Liver (tissue), 9 donors: ENCODE measurements around the gene BEST2. TPM values are rescaled to one million over a fixed set of nuclear protein-coding genes. Genes with fewer than 3 reads are reported as not detected.

Experiments used
- DNase-seq: peaks from one replicate; pipeline ENCODE4 v3.0.0-alpha.2; 2017; ENCODE audit warnings: low spot score
- H3K27ac ChIP-seq, 2 donors: one replicate each; pipeline ENCODE4 v1.7.0; 2013; ENCODE audit warnings: inconsistent platforms in 2 of 2, low read length in 2 of 2, control low read depth in 1 of 2, low read depth in 1 of 2, mild to moderate bottlenecking in 1 of 2
- H3K27me3 ChIP-seq, 4 donors: one replicate each; pipeline versions ENCODE4 v1.6.1 to v1.7.0; 2013; ENCODE audit warnings: low read length in 3 of 4, inconsistent platforms in 1 of 4, mild to moderate bottlenecking in 1 of 4, moderate library complexity in 1 of 4; ENCODE audit not compliant: control insufficient read depth in 4 of 4, insufficient read depth in 4 of 4
- H3K36me3 ChIP-seq, 4 donors: one replicate each; pipeline versions ENCODE4 v1.6.1 to v1.7.0; 2013; ENCODE audit warnings: low read length in 3 of 4, mild to moderate bottlenecking in 3 of 4, low read depth in 1 of 4, moderate library complexity in 1 of 4; ENCODE audit not compliant: control insufficient read depth in 4 of 4, insufficient read depth in 3 of 4
- H3K4me1 ChIP-seq, 4 donors: one replicate each; pipeline versions ENCODE4 v1.6.1 to v1.7.0; 2013; ENCODE audit warnings: low read length in 3 of 4, mild to moderate bottlenecking in 3 of 4, moderate library complexity in 1 of 4; ENCODE audit not compliant: control insufficient read depth in 4 of 4, insufficient read depth in 4 of 4
- H3K4me3 ChIP-seq, 3 donors: one replicate each; pipeline versions ENCODE4 v1.6.1 to v1.7.0; 2013; ENCODE audit warnings: low read length in 3 of 3, control low read depth in 1 of 3, low read depth in 1 of 3, mild to moderate bottlenecking in 1 of 3
- H3K9ac ChIP-seq, 2 donors: one replicate each; pipeline ENCODE4 v1.7.0; 2013; ENCODE audit warnings: low read length in 2 of 2, mild to moderate bottlenecking in 2 of 2, moderate library complexity in 2 of 2, control low read depth in 1 of 2, low read depth in 1 of 2
- H3K9me3 ChIP-seq, 4 donors: one replicate each; pipeline versions ENCODE4 v1.6.1 to v1.7.0; 2013; ENCODE audit warnings: low read length in 3 of 4; ENCODE audit not compliant: control insufficient read depth in 4 of 4
- ATF3 ChIP-seq: IDR thresholded peaks from 2 replicates; pipeline ENCODE4 v1.6.1; 2016; ENCODE audit warnings: antibody characterized with exemption
- EGR1 ChIP-seq, 2 donors: IDR thresholded peaks; 2 replicates each; pipeline ENCODE4 v1.6.1; 2016 to 2018; ENCODE audit warnings: antibody characterized with exemption in 2 of 2, low read depth in 2 of 2
- FOXA1 ChIP-seq: IDR thresholded peaks from 2 replicates; pipeline ENCODE4 v1.6.1; 2016; ENCODE audit warnings: antibody characterized with exemption
- FOXA2 ChIP-seq: IDR thresholded peaks from 2 replicates; pipeline ENCODE4 v1.6.1; 2016; ENCODE audit warnings: antibody characterized with exemption
- GABPA ChIP-seq, 2 donors: IDR thresholded peaks in 1 of 2; conservative IDR thresholded peaks in 1 of 2; 2 replicates each; pipeline ENCODE4 v1.6.1; 2016; ENCODE audit warnings: antibody characterized with exemption in 2 of 2, mild to moderate bottlenecking in 1 of 2, moderate library complexity in 1 of 2
- HNF4A ChIP-seq, 2 donors: conservative IDR thresholded peaks; 2 replicates each; pipeline ENCODE4 v1.6.1; 2016; ENCODE audit warnings: antibody characterized with exemption in 2 of 2, mild to moderate bottlenecking in 2 of 2
- HNF4G ChIP-seq: IDR thresholded peaks from 2 replicates; pipeline ENCODE4 v1.6.1; 2016; ENCODE audit warnings: antibody characterized with exemption
- JUND ChIP-seq, 2 donors: IDR thresholded peaks; 2 replicates each; pipeline ENCODE4 v1.6.1; 2016; ENCODE audit warnings: antibody characterized with exemption in 2 of 2
- NR2F2 ChIP-seq: IDR thresholded peaks from 2 replicates; pipeline ENCODE4 v1.6.1; 2016; ENCODE audit warnings: antibody characterized with exemption
- RAD21 ChIP-seq, 2 donors: IDR thresholded peaks; 2 replicates each; pipeline ENCODE4 v1.6.1; 2016; ENCODE audit warnings: antibody characterized with exemption in 2 of 2, mild to moderate bottlenecking in 2 of 2
- RXRA ChIP-seq, 2 donors: IDR thresholded peaks; 2 replicates each; pipeline ENCODE4 v1.6.1; 2017 to 2018; ENCODE audit warnings: antibody characterized with exemption in 2 of 2, mild to moderate bottlenecking in 1 of 2
- SP1 ChIP-seq: IDR thresholded peaks from 2 replicates; pipeline ENCODE4 v1.6.1; 2018; ENCODE audit warnings: antibody characterized with exemption, mild to moderate bottlenecking
- TAF1 ChIP-seq: conservative IDR thresholded peaks from 2 replicates; pipeline ENCODE4 v1.6.1; 2016; ENCODE audit warnings: antibody characterized with exemption, mild to moderate bottlenecking
- YY1 ChIP-seq: IDR thresholded peaks from 2 replicates; pipeline ENCODE4 v1.6.1; 2016; ENCODE audit warnings: antibody characterized with exemption, mild to moderate bottlenecking
- ZBTB33 ChIP-seq: IDR thresholded peaks from 2 replicates; pipeline ENCODE4 v1.6.1; 2016; ENCODE audit warnings: antibody characterized with exemption
- WGBS: extraction: QIAGEN DNeasy Blood & Tissue Kit; methylation state at CpG from one replicate; pipeline ENCODE4 v1.1.7; 2013; 5-methylcytosine and 5-hydroxymethylcytosine counted together
- polyA plus RNA-seq, 2 donors: library from polyadenylated mRNA; stranded (reverse) in 1 of 2; unstranded in 1 of 2; fragments of 200-250 nt in 1 of 2; fragments of >200 nt in 1 of 2; fragmentation: Nextera tagmentation in 1 of 2; extraction: Ambion mirVana in 1 of 2; gene quantifications; one replicate each; pipeline versions ENCODE4 v1.2.1 to v1.2.3, GENCODE V29; 2013 to 2015
- total RNA-seq, 2 donors: library from RNA; depleted of rRNA; stranded (reverse); fragments of >200 nt; gene quantifications; one replicate each; pipeline ENCODE4 v1.2.3, GENCODE V29; 2014
- TF ChIP-seq, protein P1 (sequence below): IDR thresholded peaks from 2 replicates; pipeline ENCODE4 v1.6.1; 2016; ENCODE audit warnings: antibody characterized with exemption, mild to moderate bottlenecking
- TF ChIP-seq, protein P2 (sequence below): IDR thresholded peaks from 2 replicates; pipeline ENCODE4 v1.6.1; 2016; ENCODE audit warnings: antibody characterized with exemption
- donor health status: healthy.
- donor health status: healthy.
- donor health status: healthy.
- donor health status: healthy.
- donor health status: healthy.

Gene BEST2
- total and polyA plus RNA-seq, 4 donors, result not detected

GRCh38 chr19:12778905-12779161 is 27.2 kb downstream of the BEST2 start:
- H3K9me3 ChIP-seq, result no peaks in the 10 kb centered on the region
- H3K4me3 ChIP-seq, result peak overlapping the region in 1 of 3 donors; percentile 1
- no peak for DNase-seq
- TF ChIP-seq YY1, result no peak
- TF ChIP-seq NR2F2, result no peak
- TF ChIP-seq HNF4G, result no peak
- no peak for TF ChIP-seq FOXA1
- no peak for TF ChIP-seq SP1
- TF ChIP-seq RAD21 (IDR thresholded peaks at IDR 0.05), result no peak
- TF ChIP-seq GABPA (IDR thresholded peaks at IDR 0.05 in 1 of 2, conservative IDR thresholded peaks at IDR 0.05 in 1 of 2), result no peak
- no peak for TF ChIP-seq HNF4A (conservative IDR thresholded peaks at IDR 0.05)
- TF ChIP-seq JUND (IDR thresholded peaks at IDR 0.05), result no peak
- no peak for TF ChIP-seq RXRA (IDR thresholded peaks at IDR 0.05)
- TF ChIP-seq, protein P1, sequence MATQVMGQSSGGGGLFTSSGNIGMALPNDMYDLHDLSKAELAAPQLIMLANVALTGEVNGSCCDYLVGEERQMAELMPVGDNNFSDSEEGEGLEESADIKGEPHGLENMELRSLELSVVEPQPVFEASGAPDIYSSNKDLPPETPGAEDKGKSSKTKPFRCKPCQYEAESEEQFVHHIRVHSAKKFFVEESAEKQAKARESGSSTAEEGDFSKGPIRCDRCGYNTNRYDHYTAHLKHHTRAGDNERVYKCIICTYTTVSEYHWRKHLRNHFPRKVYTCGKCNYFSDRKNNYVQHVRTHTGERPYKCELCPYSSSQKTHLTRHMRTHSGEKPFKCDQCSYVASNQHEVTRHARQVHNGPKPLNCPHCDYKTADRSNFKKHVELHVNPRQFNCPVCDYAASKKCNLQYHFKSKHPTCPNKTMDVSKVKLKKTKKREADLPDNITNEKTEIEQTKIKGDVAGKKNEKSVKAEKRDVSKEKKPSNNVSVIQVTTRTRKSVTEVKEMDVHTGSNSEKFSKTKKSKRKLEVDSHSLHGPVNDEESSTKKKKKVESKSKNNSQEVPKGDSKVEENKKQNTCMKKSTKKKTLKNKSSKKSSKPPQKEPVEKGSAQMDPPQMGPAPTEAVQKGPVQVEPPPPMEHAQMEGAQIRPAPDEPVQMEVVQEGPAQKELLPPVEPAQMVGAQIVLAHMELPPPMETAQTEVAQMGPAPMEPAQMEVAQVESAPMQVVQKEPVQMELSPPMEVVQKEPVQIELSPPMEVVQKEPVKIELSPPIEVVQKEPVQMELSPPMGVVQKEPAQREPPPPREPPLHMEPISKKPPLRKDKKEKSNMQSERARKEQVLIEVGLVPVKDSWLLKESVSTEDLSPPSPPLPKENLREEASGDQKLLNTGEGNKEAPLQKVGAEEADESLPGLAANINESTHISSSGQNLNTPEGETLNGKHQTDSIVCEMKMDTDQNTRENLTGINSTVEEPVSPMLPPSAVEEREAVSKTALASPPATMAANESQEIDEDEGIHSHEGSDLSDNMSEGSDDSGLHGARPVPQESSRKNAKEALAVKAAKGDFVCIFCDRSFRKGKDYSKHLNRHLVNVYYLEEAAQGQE, result no peak
- TF ChIP-seq TAF1, result no peak
- TF ChIP-seq FOXA2, result no peak
- no peak for TF ChIP-seq EGR1 (IDR thresholded peaks at IDR 0.05; ENCODE audit: low read depth in 2 of 2)
- no peak for TF ChIP-seq ZBTB33
- no peak for TF ChIP-seq ATF3
- WGBS, result 62% methylated on average over 6 of the region's 6 CpGs
- peaks cover 18 to 41% (median 31%) of the 10 kb centered on the region in 4 donors for H3K4me1 ChIP-seq
- H3K27ac ChIP-seq, result peak overlapping the region; percentile 90 to 93
- H3K9ac ChIP-seq, result peak overlapping the region; percentile 4 to 72
- H3K27me3 ChIP-seq, result no peaks in the 10 kb centered on the region
- peaks cover 0 to 2% (median 0%) of the 10 kb centered on the region in 4 donors for H3K36me3 ChIP-seq

GRCh38 chr19:12779162-12779993 is 27.8 kb downstream of the BEST2 start:
- Histone ChIP-seq H3K4me1 (peaks cover 18 to 42% (median 31%) of the 10 kb centered on the region in 4 donors), H3K4me3 (no peak overlapping the region), H3K27ac (peak overlapping the region; percentile 90 to 93), H3K36me3 (no peaks in the 10 kb centered on the region), H3K27me3 (no peaks in the 10 kb centered on the region), H3K9me3 (no peaks in the 10 kb centered on the region), H3K9ac (no peak overlapping the region)
- 65% methylated on average over 15 of the region's 15 CpGs for WGBS
- no peak for TF ChIP-seq JUND (IDR thresholded peaks at IDR 0.05)
- TF ChIP-seq, protein P2, sequence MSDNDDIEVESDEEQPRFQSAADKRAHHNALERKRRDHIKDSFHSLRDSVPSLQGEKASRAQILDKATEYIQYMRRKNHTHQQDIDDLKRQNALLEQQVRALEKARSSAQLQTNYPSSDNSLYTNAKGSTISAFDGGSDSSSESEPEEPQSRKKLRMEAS, result peak; percentile 20
- peak in 1 of 2 donors; percentile 19 for TF ChIP-seq HNF4A (conservative IDR thresholded peaks at IDR 0.05)
- peak in 1 of 2 donors; percentile 26 for TF ChIP-seq RXRA (IDR thresholded peaks at IDR 0.05)
- no peak for DNase-seq
